Measurements from ENCODE around the gene HMCN2.
"Not testable (repeated sequence)": the region's sequence is repeated elsewhere in the genome, so short reads cannot be mapped to it uniquely, and the experiment has no call there.

HMCN2 gene

GRCh38 chr9:130396581-130396980 is 131.0 kb downstream of the HMCN2 start:
- no peak for DNase-seq

GRCh38 chr9:130398487-130399240 is 133.1 kb downstream of the HMCN2 start:
- no peak for DNase-seq

GRCh38 chr9:130399768-130400167 is 134.2 kb downstream of the HMCN2 start:
- DNase-seq, result no peak

GRCh38 chr9:130400870-130401269 is 135.3 kb downstream of the HMCN2 start:
- DNase-seq, result no peak

- not testable (repeated sequence) for DNase-seq
Observed at GRCh38 chr9:130401742-130402141, 136.2 kb downstream of the HMCN2 start.

GRCh38 chr9:130402243-130402642 is 136.7 kb downstream of the HMCN2 start:
- no peak for DNase-seq

GRCh38 chr9:130402645-130403440 is 137.3 kb downstream of the HMCN2 start:
- no peak for DNase-seq

- DNase-seq, result no peak
Observed at GRCh38 chr9:130405657-130406257, 140.2 kb downstream of the HMCN2 start.

GRCh38 chr9:130406278-130406895 is 140.8 kb downstream of the HMCN2 start:
- no peak for DNase-seq

- DNase-seq, result no peak
Observed at GRCh38 chr9:130407916-130408663, 142.5 kb downstream of the HMCN2 start.

GRCh38 chr9:130408669-130409068 is 143.1 kb downstream of the HMCN2 start:
- no peak for DNase-seq

- DNase-seq, result no peak
Observed at GRCh38 chr9:130409246-130409645, 143.7 kb downstream of the HMCN2 start.

- no peak for DNase-seq
Observed at GRCh38 chr9:130410443-130410842, 144.9 kb downstream of the HMCN2 start.

GRCh38 chr9:130411566-130411915 is 146.0 kb downstream of the HMCN2 start:
- no peak for DNase-seq

- no peak for DNase-seq
Observed at GRCh38 chr9:130414081-130414731, 148.6 kb downstream of the HMCN2 start.

- no peak for DNase-seq
Observed at GRCh38 chr9:130414910-130415746, 149.6 kb downstream of the HMCN2 start.

- no peak for DNase-seq
Observed at GRCh38 chr9:130417602-130418001, 152.0 kb downstream of the HMCN2 start.

GRCh38 chr9:130418776-130419175 is 153.2 kb downstream of the HMCN2 start:
- DNase-seq, result no peak

GRCh38 chr9:130419521-130420035 is 154.0 kb downstream of the HMCN2 start:
- no peak for DNase-seq

GRCh38 chr9:130421154-130421801 is 155.7 kb downstream of the HMCN2 start:
- no peak for DNase-seq
